Tibial nerve (tissue), 3 donors: Measurements from ENCODE around the gene APOH.

Source experiments
- CTCF ChIP-seq, 5 experiments: fragments of 200-600 bp in 3 of 5; fragments of 450-650 bp in 2 of 5; sonication (generic) in 3 of 5; IDR thresholded peaks; one replicate each; pipeline ENCODE4 v1.5.1; 2016 to 2019; ENCODE audit warnings: antibody characterized with exemption in 5 of 5, mild to moderate bottlenecking in 3 of 5, moderate library complexity in 2 of 5
- POLR2A ChIP-seq, 2 donors: fragments of 450-650 bp; IDR thresholded peaks; one replicate each; pipeline ENCODE4 v1.6.1; 2017; ENCODE audit warnings: antibody characterized with exemption in 2 of 2, mild to moderate bottlenecking in 2 of 2, moderate library complexity in 2 of 2

DNA sequence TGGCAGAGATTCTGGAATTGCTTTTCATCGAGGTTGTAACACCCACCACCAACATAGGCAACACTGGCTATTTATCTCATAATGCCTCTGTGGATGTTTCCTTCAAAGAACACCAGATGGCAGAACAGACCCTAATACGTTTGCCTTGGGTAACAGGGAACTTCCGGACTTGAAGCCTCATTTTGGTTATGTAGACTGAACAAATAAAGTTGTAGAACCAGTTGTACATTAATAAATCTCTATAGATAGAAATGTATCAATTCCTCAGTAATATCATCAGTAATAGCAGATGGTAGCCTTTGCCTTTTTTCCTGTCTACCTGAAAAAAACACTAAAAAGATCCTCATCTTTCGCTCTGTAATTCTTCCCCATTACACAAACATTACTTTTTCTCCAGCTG is 25.9 kb upstream of the APOH start:
- peak; percentile 61 to 91 (median 68) for TF ChIP-seq CTCF (IDR thresholded peaks at IDR 0.05)
- no peak for TF ChIP-seq POLR2A (IDR thresholded peaks at IDR 0.05)
